Measurements from ENCODE around the gene NDFIP2.

DNA sequence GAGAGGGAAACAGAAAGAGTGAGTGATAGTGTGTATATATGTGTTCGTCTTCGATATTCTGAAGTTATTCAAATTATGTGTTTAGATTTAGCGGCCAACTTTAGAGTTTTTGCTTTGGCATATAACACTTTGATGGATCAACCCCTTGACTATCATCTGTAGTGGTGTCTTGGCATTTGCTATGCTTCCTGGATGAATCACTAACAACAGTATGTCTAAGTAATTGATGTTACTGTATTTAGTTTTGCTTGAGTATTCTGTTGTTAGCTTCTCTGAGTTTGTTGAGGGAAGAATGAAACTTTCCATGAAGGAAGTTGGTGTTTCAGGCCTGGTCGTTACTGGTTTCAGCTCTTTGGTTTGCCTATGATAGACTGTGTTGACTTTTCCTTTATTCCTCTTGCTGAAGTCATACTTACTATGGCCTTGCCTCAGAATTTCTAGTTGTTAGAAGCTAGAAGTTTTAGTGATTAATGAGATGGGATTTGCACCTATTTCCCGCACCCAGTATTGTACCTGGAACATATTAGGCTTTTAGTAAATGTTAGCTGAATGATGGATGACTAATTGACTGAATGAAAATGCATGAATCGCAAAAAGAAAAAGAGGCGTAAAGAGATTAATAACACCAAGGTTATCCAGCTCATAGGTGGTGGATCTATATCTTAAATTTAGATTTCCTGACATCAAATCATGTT, 20.7 kb downstream of the NDFIP2 start:
- TF ChIP-seq, protein P1, sequence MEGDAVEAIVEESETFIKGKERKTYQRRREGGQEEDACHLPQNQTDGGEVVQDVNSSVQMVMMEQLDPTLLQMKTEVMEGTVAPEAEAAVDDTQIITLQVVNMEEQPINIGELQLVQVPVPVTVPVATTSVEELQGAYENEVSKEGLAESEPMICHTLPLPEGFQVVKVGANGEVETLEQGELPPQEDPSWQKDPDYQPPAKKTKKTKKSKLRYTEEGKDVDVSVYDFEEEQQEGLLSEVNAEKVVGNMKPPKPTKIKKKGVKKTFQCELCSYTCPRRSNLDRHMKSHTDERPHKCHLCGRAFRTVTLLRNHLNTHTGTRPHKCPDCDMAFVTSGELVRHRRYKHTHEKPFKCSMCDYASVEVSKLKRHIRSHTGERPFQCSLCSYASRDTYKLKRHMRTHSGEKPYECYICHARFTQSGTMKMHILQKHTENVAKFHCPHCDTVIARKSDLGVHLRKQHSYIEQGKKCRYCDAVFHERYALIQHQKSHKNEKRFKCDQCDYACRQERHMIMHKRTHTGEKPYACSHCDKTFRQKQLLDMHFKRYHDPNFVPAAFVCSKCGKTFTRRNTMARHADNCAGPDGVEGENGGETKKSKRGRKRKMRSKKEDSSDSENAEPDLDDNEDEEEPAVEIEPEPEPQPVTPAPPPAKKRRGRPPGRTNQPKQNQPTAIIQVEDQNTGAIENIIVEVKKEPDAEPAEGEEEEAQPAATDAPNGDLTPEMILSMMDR (conservative IDR thresholded peaks at IDR 0.05; ENCODE audit: low read length): no peak
- TF ChIP-seq EZH2phosphoT487 (IDR thresholded peaks at IDR 0.05; ENCODE audit: borderline replicate concordance): no peak

All from Loucy (cell line).